ENCODE results near the gene DLX2.

- TF ChIP-seq POLR2A (IDR thresholded peaks at IDR 0.05) (no peak), CTCF (IDR thresholded peaks at IDR 0.05) (no peak), POLR2AphosphoS5 (IDR thresholded peaks at IDR 0.05) (no peak), EP300 (IDR thresholded peaks at IDR 0.05) (no peak)
These were observed 34.4 kb upstream of the DLX2 start for GRCh38 chr2:172137109-172137508.

All from sigmoid colon (tissue), 4 donors.